H1 (cell line): Measurements from ENCODE around the gene HBEGF. TPM values are rescaled to one million over a fixed set of nuclear protein-coding genes. Genes with fewer than 3 reads are reported as not detected.

ENCODE experiments used
- CTCF ChIA-PET: fragments of 300-600 bp; sonication (Branson Sonifier 250); formaldehyde crosslinking; loops from one replicate; lab custom pipeline; 2021; ENCODE audit not compliant: partially characterized antibody; lab: Charles Lee
- POLR2A ChIA-PET: fragments of 300-600 bp; sonication (Branson Sonifier 250); formaldehyde crosslinking; loops from one replicate; lab custom pipeline; 2021; ENCODE audit warnings: inconsistent platforms; ENCODE audit not compliant: partially characterized antibody; lab: Charles Lee
- DNase-seq, 2 experiments: peaks; one replicate each; pipeline versions ENCODE4 v3.0.0 to v3.0.0-alpha.2; 2010 to 2022; ENCODE audit warnings: low spot score in 2 of 2, low read depth in 1 of 2, mixed read lengths in 1 of 2
- FAIRE-seq: peaks from 2 replicates; lab custom pipeline; 2011; peaks lifted over from hg19 to GRCh38; lab: Jason Lieb, UNC
- H2AFZ ChIP-seq: 2 replicates; pipeline ENCODE4 v1.8.1; 2012; ENCODE audit warnings: low read length, inconsistent platforms
- H2AK5ac ChIP-seq: 2 replicates; pipeline ENCODE4 v1.6.1; 2013; ENCODE audit warnings: low read depth, low read length
- H2BK120ac ChIP-seq: replicated peaks from 2 replicates; pipeline ENCODE3; 2013; ENCODE audit warnings: low read depth, low read length, inconsistent platforms
- H2BK12ac ChIP-seq: 2 replicates; pipeline ENCODE4 v1.6.1; 2013; ENCODE audit warnings: low read depth, low read length
- H2BK15ac ChIP-seq: 2 replicates; pipeline ENCODE4 v1.6.1; 2013; ENCODE audit warnings: low read length
- H2BK20ac ChIP-seq: 2 replicates; pipeline ENCODE4 v1.6.1; 2013; ENCODE audit warnings: low read length
- H2BK5ac ChIP-seq: 2 replicates; pipeline ENCODE4 v1.6.1; 2013; ENCODE audit warnings: low read depth, low read length
- H3K14ac ChIP-seq: 2 replicates; pipeline ENCODE4 v1.6.1; 2013; ENCODE audit warnings: inconsistent platforms; ENCODE audit not compliant: insufficient read length
- H3K18ac ChIP-seq: 2 replicates; pipeline ENCODE4 v1.6.1; 2013; ENCODE audit warnings: low read length; ENCODE audit errors: extremely low read depth
- H3K23ac ChIP-seq: 2 replicates; pipeline ENCODE4 v1.6.1; 2013; ENCODE audit warnings: inconsistent platforms; ENCODE audit not compliant: insufficient read length
- H3K23me2 ChIP-seq: 2 replicates; pipeline ENCODE4 v1.6.1; 2013; ENCODE audit warnings: low read depth, low read length
- H3K27ac ChIP-seq: 2 replicates; pipeline ENCODE4 v1.6.1; 2011; ENCODE audit warnings: low read depth, low read length, inconsistent platforms
- H3K27me3 ChIP-seq, 4 experiments: replicated peaks in 1 of 4; 1 replicate in 1 of 4; 2 replicates in 3 of 4; pipeline versions ENCODE4 v1.6.1 to v1.8.1; 2011 to 2013; ENCODE audit warnings: low read length in 3 of 4, mild to moderate bottlenecking in 3 of 4, inconsistent platforms in 2 of 4, mixed read lengths in 2 of 4, moderate library complexity in 1 of 4; ENCODE audit not compliant: control insufficient read depth in 3 of 4, insufficient read depth in 3 of 4; ENCODE audit errors: extremely low read depth in 1 of 4
- H3K36me3 ChIP-seq, 4 experiments: 2 replicates each; pipeline versions ENCODE4 v1.6.1 to v1.8.1; 2011 to 2013; ENCODE audit warnings: mild to moderate bottlenecking in 4 of 4, low read length in 3 of 4, moderate library complexity in 2 of 4, control low read depth in 1 of 4, inconsistent platforms in 1 of 4; ENCODE audit not compliant: insufficient read depth in 4 of 4, control insufficient read depth in 2 of 4
- H3K4ac ChIP-seq: replicated peaks from 2 replicates; pipeline ENCODE3; 2013; ENCODE audit warnings: low read length, low read depth, mixed read lengths, inconsistent platforms; ENCODE audit not compliant: insufficient read length
- H3K4me1 ChIP-seq, 4 experiments: replicated peaks in 1 of 4; 1 replicate in 1 of 4; 2 replicates in 3 of 4; pipeline versions ENCODE4 v1.6.1 to v1.8.1; 2011 to 2013; ENCODE audit warnings: low read length in 3 of 4, inconsistent platforms in 2 of 4, mixed read lengths in 1 of 4; ENCODE audit not compliant: insufficient read depth in 4 of 4, control insufficient read depth in 3 of 4
- H3K4me2 ChIP-seq, 2 experiments: 2 replicates each; pipeline versions ENCODE4 v1.6.1 to v1.8.1; 2011 to 2013; ENCODE audit warnings: low read depth in 2 of 2, low read length in 2 of 2, control low read depth in 1 of 2, inconsistent platforms in 1 of 2, mild to moderate bottlenecking in 1 of 2; ENCODE audit not compliant: insufficient read depth in 1 of 2
- H3K4me3 ChIP-seq, 4 experiments: fragments of 200-600, 300-600 bp in 1 of 4; sonication (generic), shearing (Covaris generic), sonication (Bioruptor Twin) in 1 of 4; 2 replicates each; pipeline versions ENCODE4 v1.5.1 to v1.8.1; 2011 to 2016; ENCODE audit warnings: low read length in 4 of 4, low read depth in 3 of 4, control low read depth in 2 of 4, inconsistent platforms in 2 of 4, mild to moderate bottlenecking in 2 of 4, mixed read lengths in 1 of 4, moderate library complexity in 1 of 4; ENCODE audit not compliant: insufficient read depth in 2 of 4; ENCODE audit errors: extremely low read depth in 1 of 4
- H3K56ac ChIP-seq: replicated peaks from 2 replicates; pipeline ENCODE3; 2013; ENCODE audit warnings: low read depth, mild to moderate bottlenecking, mixed read lengths, low read length, inconsistent platforms; ENCODE audit not compliant: insufficient read length
- H3K79me1 ChIP-seq: 2 replicates; pipeline ENCODE4 v1.6.1; 2013; ENCODE audit warnings: low read depth, low read length, control low read depth
- H3K79me2 ChIP-seq, 2 experiments: 2 replicates each; pipeline versions ENCODE4 v1.6.1 to v1.8.1; 2012 to 2013; ENCODE audit warnings: low read length in 2 of 2, mild to moderate bottlenecking in 2 of 2, inconsistent platforms in 1 of 2; ENCODE audit not compliant: insufficient read depth in 2 of 2, control insufficient read depth in 1 of 2
- H3K9ac ChIP-seq, 4 experiments: replicated peaks in 1 of 4; 1 replicate in 1 of 4; 2 replicates in 3 of 4; pipeline versions ENCODE4 v1.6.1 to v1.8.1; 2011 to 2013; ENCODE audit warnings: low read depth in 3 of 4, low read length in 3 of 4, control low read depth in 2 of 4, mild to moderate bottlenecking in 2 of 4, moderate library complexity in 2 of 4, inconsistent platforms in 1 of 4; ENCODE audit errors: extremely low read depth in 1 of 4
- H3K9me3 ChIP-seq, 2 experiments: 2 replicates each; pipeline versions ENCODE4 v1.6.1 to v1.8.1; 2012 to 2013; ENCODE audit warnings: mild to moderate bottlenecking in 2 of 2, moderate library complexity in 2 of 2, control low read depth in 1 of 2, inconsistent platforms in 1 of 2, low read depth in 1 of 2, low read length in 1 of 2, mixed read lengths in 1 of 2; ENCODE audit not compliant: insufficient read depth in 2 of 2
- H4K20me1 ChIP-seq, 2 experiments: replicated peaks in 1 of 2; 2 replicates each; pipeline versions ENCODE3 to v1.8.1; 2011 to 2013; ENCODE audit warnings: inconsistent platforms in 2 of 2, low read length in 2 of 2, mild to moderate bottlenecking in 1 of 2; ENCODE audit not compliant: insufficient read depth in 2 of 2, control insufficient read depth in 1 of 2
- H4K5ac ChIP-seq: 2 replicates; pipeline ENCODE4 v1.6.1; 2013; ENCODE audit warnings: low read length, low read depth, mixed read lengths, inconsistent platforms; ENCODE audit not compliant: insufficient read length
- H4K8ac ChIP-seq: 2 replicates; pipeline ENCODE4 v1.8.0; 2013; ENCODE audit warnings: mild to moderate bottlenecking, moderate library complexity, low read length, inconsistent platforms; ENCODE audit not compliant: insufficient read depth; ENCODE audit errors: extremely low read depth
- H4K91ac ChIP-seq: replicated peaks from 2 replicates; pipeline ENCODE3; 2013; ENCODE audit warnings: low read length, mixed read lengths, inconsistent platforms; ENCODE audit not compliant: insufficient read length
- CTCF ChIP-seq, 3 experiments: IDR thresholded peaks; 1 replicate in 2 of 3; 2 replicates in 1 of 3; pipeline versions ENCODE4 v1.5.1 to v1.6.1; 2011; ENCODE audit warnings: low read length in 3 of 3, mild to moderate bottlenecking in 3 of 3, inconsistent platforms in 2 of 3, low read depth in 1 of 3, moderate library complexity in 1 of 3; ENCODE audit not compliant: insufficient read depth in 1 of 3; ENCODE audit errors: control extremely low read depth in 1 of 3
- MAFK ChIP-seq: IDR thresholded peaks from 2 replicates; pipeline ENCODE4 v1.6.1; 2012; ENCODE audit warnings: low read depth, mild to moderate bottlenecking, improper control_type of control experiment, low read length
- SAP30 ChIP-seq: fragments of 300-600 bp; sonication (generic); IDR thresholded peaks from 2 replicates; pipeline ENCODE4 v1.7.1; 2012; ENCODE audit warnings: low read length, moderate library complexity, mild to moderate bottlenecking, inconsistent platforms; ENCODE audit not compliant: insufficient read depth, insufficient replicate concordance
- WGBS, 2 experiments: shearing (Covaris generic) in 1 of 2; methylation state at CpG; one replicate each; pipeline versions ENCODE4 v1.1.6 to v1.1.7; 2013 to 2015; ENCODE audit warnings: low lambda C conversion rate in 2 of 2, mixed read lengths in 2 of 2, inconsistent platforms in 1 of 2, low coverage in 1 of 2, missing lambda C conversion rate in 1 of 2; ENCODE audit not compliant: insufficient replicate concordance in 2 of 2, insufficient coverage in 1 of 2, insufficient read length in 1 of 2; ENCODE audit errors: extremely low coverage in 1 of 2, missing lambda C conversion rate in 1 of 2; 5-methylcytosine and 5-hydroxymethylcytosine counted together
- polyA plus RNA-seq, 7 experiments: library from polyadenylated mRNA; depleted of rRNA in 3 of 7; stranded (reverse) in 5 of 7; unstranded in 2 of 7; fragments of >200 nt in 5 of 7; fragments of 200-250 nt in 2 of 7; gene quantifications; 1 replicate in 5 of 7; 2 replicates in 1 of 7; 4 replicates in 1 of 7; pipeline versions ENCODE4 v1.2.1 to v1.2.3, GENCODE V29; 2011 to 2013; ENCODE audit warnings: missing spikeins in 2 of 7, mixed read lengths in 2 of 7
- total RNA-seq: library from RNA; stranded (reverse); fragmentation: NEBNext Ultra II Directional; extraction: Animal tissue kit (Norgen Biotek cat#: 25700); gene quantifications from 2 replicates; pipeline ENCODE4 v1.2.1, GENCODE V29; 2021

The HBEGF gene
- total and polyA plus RNA-seq, 2 of the 8 experiments (the other 6 are each of a cell fraction or from before 2014, with no cell fraction given), result 2.4 to 2.5 TPM

DNA sequence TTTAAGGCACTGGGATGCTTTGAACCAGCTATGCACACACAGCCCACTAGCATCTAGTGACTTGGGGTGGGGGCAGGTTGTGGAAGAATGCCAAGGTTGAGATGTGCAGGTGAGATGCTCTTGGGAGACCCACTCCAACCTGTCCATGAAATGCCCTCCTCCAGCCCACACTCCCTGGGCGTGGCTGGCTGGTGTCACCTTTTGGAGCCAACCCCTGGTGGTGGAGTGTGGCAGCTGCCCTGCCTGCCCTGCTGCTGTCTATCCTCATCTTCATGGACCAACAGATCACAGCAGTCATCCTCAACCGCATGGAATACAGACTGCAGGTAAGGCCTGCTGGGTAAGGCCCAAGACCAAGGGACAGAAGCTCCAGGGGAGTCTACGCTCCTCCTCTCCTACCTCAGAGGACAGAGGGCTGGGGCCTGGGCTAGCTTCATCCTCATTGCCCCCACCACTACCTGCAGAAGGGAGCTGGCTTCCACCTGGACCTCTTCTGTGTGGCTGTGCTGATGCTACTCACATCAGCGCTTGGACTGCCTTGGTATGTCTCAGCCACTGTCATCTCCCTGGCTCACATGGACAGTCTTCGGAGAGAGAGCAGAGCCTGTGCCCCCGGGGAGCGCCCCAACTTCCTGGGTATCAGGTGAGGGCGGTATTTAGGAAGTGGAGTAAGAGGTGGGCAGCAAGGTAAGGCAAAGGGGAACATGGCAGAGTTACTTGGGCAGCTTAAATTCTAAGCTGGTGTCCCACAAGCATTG, 21.0 kb upstream of the HBEGF start:
- H3K27ac ChIP-seq, result no peak overlapping the region
- 81% methylated on average over 8 of the region's 8 CpGs; no CpG with 5 or more reads in 1 of the 2 experiments for WGBS, 2 experiments

More for the DNA sequence above, 21.0 kb upstream of the HBEGF start:
- Histone ChIP-seq H3K27me3 (peaks cover 0 to 7% (median 2%) of the 10 kb centered on the region in 4 experiments; a peak in 2 of 7 replicates), H3K18ac (no peak overlapping the region), H4K8ac (peak overlapping the region; percentile 35; the same call in 1 of the 2 replicates), H3K56ac (no peak overlapping the region), H2BK120ac (no peak overlapping the region), H2AFZ (no peak overlapping the region), H3K4ac (no peak overlapping the region), H2AK5ac (no peak overlapping the region), H4K5ac (no peak overlapping the region), H2BK15ac (no peak overlapping the region), H4K91ac (no peak overlapping the region), H3K79me1 (no peaks in the 10 kb centered on the region; the same call in 1 of the 2 replicates), H3K4me1 (peaks cover 0 to 8% (median 2%) of the 10 kb centered on the region in 4 experiments; a peak in 3 of 7 replicates), H3K4me2 (no peak overlapping the region), H3K79me2 (no peaks in the 10 kb centered on the region), H3K4me3 (no peak overlapping the region), H2BK5ac (no peak overlapping the region), H4K20me1 (no peaks in the 10 kb centered on the region), H3K14ac (no peak overlapping the region), H3K23me2 (peaks cover 3% of the 10 kb centered on the region; the same call in 1 of the 2 replicates), H3K36me3 (no peaks in the 10 kb centered on the region), H2BK20ac (no peak overlapping the region), H3K9ac (no peak overlapping the region), H2BK12ac (no peak overlapping the region), H3K9me3 (no peaks in the 10 kb centered on the region), H3K23ac (no peak overlapping the region)
- FAIRE-seq (no peak), DNase-seq (no peak)
- ChIA-PET CTCF (interaction anchor here (0.8 to 2.7 kb wide), 9 partner anchors 9 to 184 kb away, joined by 3 to 15 read pairs (median 4); partner anchors contain the start of gene HBEGF), POLR2A (interaction anchor here (1.4 to 1.8 kb wide), 3 partner anchors 21 to 192 kb away, joined by 4 to 5 read pairs (median 4); partner anchors contain the start of genes ANKHD1, CYSTM1 and HBEGF)
- TF ChIP-seq SAP30, result no peak
- TF ChIP-seq MAFK, result no peak
- TF ChIP-seq CTCF (IDR thresholded peaks at IDR 0.05; ENCODE audit: control extremely low read depth in 1 of 3, insufficient read depth in 1 of 3, low read depth in 1 of 3, low read length in 3 of 3), result peak in 1 of 3 experiments; percentile 33; a peak in 1 of 4 replicates
